Naive thymus-derived CD4-positive, alpha-beta T cell (primary cell): ENCODE measurements around the gene PRPF31. TPM values are rescaled to one million over a fixed set of nuclear protein-coding genes. Genes with fewer than 3 reads are reported as not detected.
A peak's percentile ranks its signal among the peaks of the same experiment; 100 is the strongest.

ENCODE experiments used
- ATAC-seq: fragments of 150-1000 bp; cut with Tn5 transposase; 2 replicates; pipeline ENCODE4 v1.10.0; 2021; ENCODE audit warnings: mild to moderate bottlenecking, moderate library complexity
- CTCF ChIA-PET: fragments of 350-600 bp; sonication (Branson Sonifier 250); formaldehyde crosslinking; loops from one replicate; lab custom pipeline; 2021; ENCODE audit warnings: antibody characterized with exemption; lab: Charles Lee
- POLR2A ChIA-PET: fragments of 350-600 bp; sonication (Branson Sonifier 250); formaldehyde crosslinking; loops from one replicate; lab custom pipeline; 2021; ENCODE audit warnings: antibody characterized with exemption, inconsistent platforms; lab: Charles Lee
- DNase-seq, 9 donors: peaks; one replicate each; pipeline versions ENCODE4 v3.0.0 to v3.0.0-alpha.2; 2020 to 2022; ENCODE audit warnings: mixed read lengths in 1 of 9
- H3K27ac ChIP-seq: one replicate; pipeline ENCODE4 v1.7.0; 2013; ENCODE audit warnings: mild to moderate bottlenecking, low read depth, low read length, moderate library complexity
- H3K27me3 ChIP-seq, 2 donors: one replicate each; pipeline ENCODE4 v1.7.0; 2013; ENCODE audit warnings: low read length in 2 of 2, mild to moderate bottlenecking in 2 of 2, moderate library complexity in 2 of 2; ENCODE audit not compliant: control insufficient read depth in 2 of 2, insufficient read depth in 2 of 2
- H3K36me3 ChIP-seq, 3 experiments: 1 replicate in 2 of 3; 2 replicates in 1 of 3; pipeline ENCODE4 v1.7.0; 2013; ENCODE audit warnings: low read length in 3 of 3, mild to moderate bottlenecking in 3 of 3, moderate library complexity in 1 of 3; ENCODE audit not compliant: insufficient read depth in 3 of 3, control insufficient read depth in 2 of 3
- H3K4me1 ChIP-seq, 2 donors: one replicate each; pipeline ENCODE4 v1.7.0; 2013; ENCODE audit warnings: low read length in 2 of 2, mild to moderate bottlenecking in 2 of 2, moderate library complexity in 1 of 2; ENCODE audit not compliant: control insufficient read depth in 2 of 2, insufficient read depth in 2 of 2
- H3K4me3 ChIP-seq: 2 replicates; pipeline ENCODE4 v1.7.0; 2013; ENCODE audit warnings: mild to moderate bottlenecking, low read length
- H3K9me3 ChIP-seq, 3 experiments: 1 replicate in 2 of 3; 2 replicates in 1 of 3; pipeline ENCODE4 v1.7.0; 2013; ENCODE audit warnings: low read length in 3 of 3; ENCODE audit not compliant: control insufficient read depth in 2 of 3
- H3K27ac Mint-ChIP-seq, 9 donors: one replicate each; pipeline ENCODE4 v1.8.0; 2020 to 2022; ENCODE audit warnings: mixed read lengths in 9 of 9, mild to moderate bottlenecking in 8 of 9, moderate library complexity in 5 of 9, inconsistent platforms in 2 of 9
- H3K27me3 Mint-ChIP-seq, 5 donors: one replicate each; pipeline ENCODE4 v1.8.0; 2021 to 2022; ENCODE audit warnings: mixed read lengths in 5 of 5, mild to moderate bottlenecking in 1 of 5
- H3K36me3 Mint-ChIP-seq, 5 donors: one replicate each; pipeline ENCODE4 v1.8.0; 2020 to 2022; ENCODE audit warnings: mixed read lengths in 5 of 5, mild to moderate bottlenecking in 3 of 5, inconsistent platforms in 1 of 5
- H3K4me1 Mint-ChIP-seq, 7 donors: one replicate each; pipeline ENCODE4 v1.8.0; 2020 to 2022; ENCODE audit warnings: mixed read lengths in 7 of 7, mild to moderate bottlenecking in 3 of 7, inconsistent platforms in 1 of 7
- H3K4me3 Mint-ChIP-seq, 10 donors: one replicate each; pipeline ENCODE4 v1.8.0; 2020 to 2022; ENCODE audit warnings: mild to moderate bottlenecking in 10 of 10, mixed read lengths in 10 of 10, moderate library complexity in 6 of 10, inconsistent platforms in 2 of 10
- H3K9me3 Mint-ChIP-seq, 11 donors: one replicate each; pipeline ENCODE4 v1.8.0; 2020 to 2022; ENCODE audit warnings: mixed read lengths in 11 of 11, mild to moderate bottlenecking in 4 of 11, inconsistent platforms in 1 of 11, moderate library complexity in 1 of 11
- intact Hi-C, 2 donors: fragments of 100-400 bp; cut with micrococcal nuclease; formaldehyde crosslinking; loops; one replicate each; pipeline ENCODE4 v1.15.1; 2023
- polyA plus RNA-seq, 2 donors: library from polyadenylated mRNA; unstranded; fragments of 300-500 nt; fragmentation: Illumina TruSeq; gene quantifications; one replicate each; pipeline ENCODE4 v1.2.3, GENCODE V29; 2021
- total RNA-seq, 6 experiments: library from RNA in 5 of 6; stranded (reverse) in 5 of 6; gene quantifications; 1 replicate in 5 of 6; 2 replicates in 1 of 6; pipeline ENCODE4 v1.2.3 and lab custom pipeline; 2021 to 2026

PRPF31 gene
- total and polyA plus RNA-seq, 7 experiments from 2014 or later: 51.8 to 87.4 (median 74.8) TPM

GRCh38 chr19:54156953-54157352, 41.4 kb downstream of the PRPF31 start:
- peaks cover 10 to 68% (median 32%) of the 10 kb centered on the region in 3 experiments for H3K36me3 ChIP-seq
- H3K4me3 ChIP-seq: no peak overlapping the region
- no peaks in the 10 kb centered on the region for H3K9me3 ChIP-seq
- no peak overlapping the region for H3K27ac ChIP-seq
- ChIA-PET CTCF (no interaction called here), POLR2A (interaction anchor here (0.6 to 11.2 kb wide), 7 partner anchors 9 to 1264 kb away, joined by 3 to 173 read pairs (median 6); partner anchors contain the start of genes CNOT3, MBOAT7, PRPF31 and TFPT)
- intact Hi-C loops: no loop called here
- H3K36me3 Mint-ChIP-seq: peaks cover 10 to 26% (median 21%) of the 10 kb centered on the region in 5 donors
- no peak for ATAC-seq
- no peaks in the 10 kb centered on the region for H3K27me3 Mint-ChIP-seq
- H3K27ac Mint-ChIP-seq: peak overlapping the region in 7 of 9 donors; percentile 42 to 81 (median 72)
- peak overlapping the region; percentile 14 to 71 (median 64) for H3K4me3 Mint-ChIP-seq
- DNase-seq: no peak
- peaks cover 46 to 80% (median 62%) of the 10 kb centered on the region in 7 donors for H3K4me1 Mint-ChIP-seq
- peaks cover 35 to 56% of the 10 kb centered on the region in 2 donors for H3K4me1 ChIP-seq
- no peaks in the 10 kb centered on the region for H3K27me3 ChIP-seq
- H3K9me3 Mint-ChIP-seq: peaks cover 0 to 10% (median 0%) of the 10 kb centered on the region in 11 donors

- Mint-ChIP-seq H3K27ac (peak overlapping the region; percentile 95 to 100 (median 99)), H3K36me3 (peaks cover 5 to 22% (median 17%) of the 10 kb centered on the region in 5 donors), H3K9me3 (peaks cover 0 to 9% (median 0%) of the 10 kb centered on the region in 11 donors), H3K4me1 (peaks cover 45 to 89% (median 66%) of the 10 kb centered on the region in 7 donors), H3K4me3 (peak overlapping the region; percentile 91 to 100 (median 98)), H3K27me3 (no peaks in the 10 kb centered on the region)
- peaks cover 10 to 49% (median 26%) of the 10 kb centered on the region in 3 experiments for H3K36me3 ChIP-seq
- intact Hi-C loops: loop anchor here (1.0 to 2.0 kb wide), 10 partner anchors 22 to 1981 kb away; partner anchors contain the start of genes CNOT3 (in 2 of the 2), MYADM (in 2 of the 2), PRPF31 (in 2 of the 2) and TFPT (in 2 of the 2)
- H3K27me3 ChIP-seq: no peaks in the 10 kb centered on the region
- no peaks in the 10 kb centered on the region for H3K9me3 ChIP-seq
- no peak for ATAC-seq
- DNase-seq: peak in 5 of 9 donors; percentile 23 to 47 (median 34)
- POLR2A ChIA-PET: interaction anchor here (0.5 to 11.2 kb wide), 16 partner anchors 9 to 291 kb away, joined by 3 to 173 read pairs (median 6); partner anchors contain the start of genes CNOT3, MBOAT7, MYADM and NDUFA3
- H3K4me3 ChIP-seq: peak overlapping the region; percentile 78
- H3K4me1 ChIP-seq: peaks cover 41 to 54% of the 10 kb centered on the region in 2 donors
- CTCF ChIA-PET: interaction anchor here (0.5 to 2.4 kb wide), 6 partner anchors 12 to 229 kb away, joined by 3 to 7 read pairs (median 4); partner anchors contain the start of genes CNOT3 and MBOAT7
- peak overlapping the region; percentile 87 for H3K27ac ChIP-seq
Observed at GRCh38 chr19:54158812-54159351, 43.3 kb downstream of the PRPF31 start.

GRCh38 chr19:54159352-54160181, 44.0 kb downstream of the PRPF31 start, which contains the start of gene LENG1:
TSS of gene LENG1 (minus strand) at chr19:54159721. CDS start at chr19:54159695, 26 bp downstream.
- no peaks in the 10 kb centered on the region for H3K27me3 Mint-ChIP-seq
- peaks cover 10 to 42% (median 20%) of the 10 kb centered on the region in 3 experiments for H3K36me3 ChIP-seq
- H3K4me1 Mint-ChIP-seq: peaks cover 47 to 88% (median 65%) of the 10 kb centered on the region in 7 donors
- H3K27ac Mint-ChIP-seq: peak within 1 kb of the TSS; percentile 95 to 100 (median 99)
- H3K27ac ChIP-seq: peak within 1 kb of the TSS; percentile 87
- H3K4me3 ChIP-seq: peak within 1 kb of the TSS; percentile 78
- H3K4me3 Mint-ChIP-seq: peak within 1 kb of the TSS; percentile 91 to 100 (median 98)
- H3K36me3 Mint-ChIP-seq: peaks cover 5 to 16% (median 11%) of the 10 kb centered on the region in 5 donors
- DNase-seq: peak; percentile 80 to 100 (median 99)
- H3K9me3 ChIP-seq: no peaks in the 10 kb centered on the region
- peaks cover 35 to 53% of the 10 kb centered on the region in 2 donors for H3K4me1 ChIP-seq
- intact Hi-C loops: loop anchor here (1.0 to 10.0 kb wide), 11 partner anchors 22 to 1981 kb away; partner anchors contain the start of genes CNOT3 (in 2 of the 2), MYADM (in 2 of the 2), PRPF31 (in 2 of the 2) and TFPT (in 2 of the 2)
- POLR2A ChIA-PET: interaction anchor here (0.5 to 11.2 kb wide), 15 partner anchors 10 to 292 kb away, joined by 3 to 173 read pairs (median 6); partner anchors contain the start of genes CNOT3, MBOAT7, MYADM and NDUFA3
- peak; percentile 91 for ATAC-seq
- no peaks in the 10 kb centered on the region for H3K27me3 ChIP-seq
- peaks cover 0 to 9% (median 0%) of the 10 kb centered on the region in 11 donors for H3K9me3 Mint-ChIP-seq
- CTCF ChIA-PET: interaction anchor here (0.5 to 2.4 kb wide), 7 partner anchors 13 to 229 kb away, joined by 3 to 7 read pairs (median 3); partner anchors contain the start of genes CNOT3 and MBOAT7

- ATAC-seq: no peak
- DNase-seq: peak in 1 of 9 donors; percentile 13
- H3K27ac Mint-ChIP-seq: peak overlapping the region; percentile 95 to 100 (median 99)
- intact Hi-C loops: loop anchor here in 1 of 2 donors (10.0 kb wide), 1 partner anchor 1495 kb away; the partner anchor contains the start of gene U2AF2
- peak overlapping the region; percentile 91 to 100 (median 98) for H3K4me3 Mint-ChIP-seq
- H3K27me3 Mint-ChIP-seq: no peaks in the 10 kb centered on the region
- peaks cover 28 to 48% of the 10 kb centered on the region in 2 donors for H3K4me1 ChIP-seq
- H3K27me3 ChIP-seq: no peaks in the 10 kb centered on the region
- H3K36me3 ChIP-seq: peaks cover 10 to 35% (median 18%) of the 10 kb centered on the region in 3 experiments
- H3K9me3 ChIP-seq: no peaks in the 10 kb centered on the region
- peaks cover 5 to 10% (median 7%) of the 10 kb centered on the region in 5 donors for H3K36me3 Mint-ChIP-seq
- CTCF ChIA-PET: interaction anchor here (1.1 to 2.4 kb wide), 4 partner anchors 23 to 72 kb away, joined by 3 to 7 read pairs (median 4); partner anchors contain the start of genes CNOT3 and MBOAT7
- POLR2A ChIA-PET: interaction anchor here (0.6 to 11.2 kb wide), 12 partner anchors 10 to 1059 kb away, joined by 3 to 173 read pairs (median 9); partner anchors contain the start of genes CNOT3, MBOAT7, PRPF31 and RPS9
- H3K27ac ChIP-seq: peak overlapping the region; percentile 83
- H3K4me1 Mint-ChIP-seq: peaks cover 46 to 88% (median 65%) of the 10 kb centered on the region in 7 donors
- H3K4me3 ChIP-seq: peak overlapping the region; percentile 70
- peaks cover 0 to 9% (median 0%) of the 10 kb centered on the region in 11 donors for H3K9me3 Mint-ChIP-seq
Observed at GRCh38 chr19:54160182-54160811, 44.7 kb downstream of the PRPF31 start.

- peaks cover 5 to 9% (median 7%) of the 10 kb centered on the region in 5 donors for H3K36me3 Mint-ChIP-seq
- POLR2A ChIA-PET: interaction anchor here (0.6 to 11.2 kb wide), 5 partner anchors 14 to 1060 kb away, joined by 3 to 173 read pairs (median 19); partner anchors contain the start of genes CNOT3, MBOAT7, RPS9 and TSEN34
- H3K4me1 ChIP-seq: peaks cover 26 to 43% of the 10 kb centered on the region in 2 donors
- intact Hi-C loops: loop anchor here in 1 of 2 donors (10.0 kb wide), 1 partner anchor 1494 kb away; the partner anchor contains the start of gene U2AF2
- H3K27ac ChIP-seq: peak overlapping the region; percentile 83
- ATAC-seq: no peak
- H3K4me1 Mint-ChIP-seq: peaks cover 46 to 85% (median 66%) of the 10 kb centered on the region in 7 donors
- peak overlapping the region in 9 of 10 donors; percentile 68 to 100 (median 96) for H3K4me3 Mint-ChIP-seq
- CTCF ChIA-PET: no interaction called here
- H3K27ac Mint-ChIP-seq: peak overlapping the region; percentile 62 to 100 (median 98)
- H3K9me3 Mint-ChIP-seq: peaks cover 0 to 9% (median 0%) of the 10 kb centered on the region in 11 donors
- peak overlapping the region; percentile 70 for H3K4me3 ChIP-seq
- no peaks in the 10 kb centered on the region for H3K27me3 ChIP-seq
- no peaks in the 10 kb centered on the region for H3K27me3 Mint-ChIP-seq
- peaks cover 8 to 29% (median 17%) of the 10 kb centered on the region in 3 experiments for H3K36me3 ChIP-seq
- no peaks in the 10 kb centered on the region for H3K9me3 ChIP-seq
- no peak for DNase-seq
Observed at GRCh38 chr19:54160854-54161253, 45.3 kb downstream of the PRPF31 start.
